Fibroblast of the aortic adventitia (primary cell): ENCODE data around the gene TPSG1. TPM values are rescaled to one million over a fixed set of nuclear protein-coding genes. Genes with fewer than 3 reads are reported as not detected.
A peak's percentile ranks its signal among the peaks of the same experiment; 100 is the strongest.
"Not testable (repeated sequence)": the region's sequence is repeated elsewhere in the genome, so short reads cannot be mapped to it uniquely, and the experiment has no call there.

ENCODE experiments used
- DNase-seq: peaks from one replicate; pipeline ENCODE4 v3.0.0-alpha.2; 2010; ENCODE audit warnings: low read depth
- H3K4me3 ChIP-seq: 2 replicates; pipeline ENCODE4 v1.5.1; 2011; ENCODE audit warnings: low read depth, mild to moderate bottlenecking, control low read depth, low read length, moderate library complexity
- total RNA-seq: library from RNA; depleted of rRNA; stranded (reverse); fragments of >200 nt; gene quantifications from 2 replicates; pipeline ENCODE4 v1.2.3, GENCODE V29; 2012; ENCODE audit warnings: low replicate concordance
- TF ChIP-seq, protein P1 (sequence below): IDR thresholded peaks from 2 replicates; pipeline ENCODE4 v1.5.1; 2011; ENCODE audit warnings: mild to moderate bottlenecking, low read length, control low read depth, inconsistent platforms; ENCODE audit not compliant: insufficient read depth

The TPSG1 gene
- total RNA-seq: not detected in 2 replicates

DNA sequence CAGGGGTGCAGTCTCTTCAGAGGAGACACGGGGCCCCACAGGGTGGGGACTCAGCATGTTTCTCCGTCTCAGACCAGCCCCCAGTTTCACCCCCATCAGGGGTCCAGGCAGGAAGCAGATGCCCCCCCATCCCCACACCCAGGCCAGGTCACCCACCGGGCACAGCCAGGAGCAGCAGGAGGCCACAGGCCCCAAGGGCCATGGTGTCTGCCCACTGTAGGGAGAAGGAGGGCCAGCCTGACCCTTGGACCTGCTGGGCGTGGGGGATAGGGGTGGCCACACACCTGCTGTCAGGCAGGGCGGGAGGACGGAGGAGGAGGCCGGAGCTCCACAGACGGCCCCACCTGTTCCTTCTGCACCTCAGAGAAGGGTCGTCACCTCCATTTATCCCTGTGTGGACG is at the start of gene TPSG1:
Gene TPSG1 (minus strand): TSS at position 218 of the 401 bp plus-strand sequence. CDS start 16 bp downstream, at position 202.
- no peak for DNase-seq
- TF ChIP-seq, protein P1, sequence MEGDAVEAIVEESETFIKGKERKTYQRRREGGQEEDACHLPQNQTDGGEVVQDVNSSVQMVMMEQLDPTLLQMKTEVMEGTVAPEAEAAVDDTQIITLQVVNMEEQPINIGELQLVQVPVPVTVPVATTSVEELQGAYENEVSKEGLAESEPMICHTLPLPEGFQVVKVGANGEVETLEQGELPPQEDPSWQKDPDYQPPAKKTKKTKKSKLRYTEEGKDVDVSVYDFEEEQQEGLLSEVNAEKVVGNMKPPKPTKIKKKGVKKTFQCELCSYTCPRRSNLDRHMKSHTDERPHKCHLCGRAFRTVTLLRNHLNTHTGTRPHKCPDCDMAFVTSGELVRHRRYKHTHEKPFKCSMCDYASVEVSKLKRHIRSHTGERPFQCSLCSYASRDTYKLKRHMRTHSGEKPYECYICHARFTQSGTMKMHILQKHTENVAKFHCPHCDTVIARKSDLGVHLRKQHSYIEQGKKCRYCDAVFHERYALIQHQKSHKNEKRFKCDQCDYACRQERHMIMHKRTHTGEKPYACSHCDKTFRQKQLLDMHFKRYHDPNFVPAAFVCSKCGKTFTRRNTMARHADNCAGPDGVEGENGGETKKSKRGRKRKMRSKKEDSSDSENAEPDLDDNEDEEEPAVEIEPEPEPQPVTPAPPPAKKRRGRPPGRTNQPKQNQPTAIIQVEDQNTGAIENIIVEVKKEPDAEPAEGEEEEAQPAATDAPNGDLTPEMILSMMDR: no peak
- no peak within 1 kb of the TSS for H3K4me3 ChIP-seq

DNA sequence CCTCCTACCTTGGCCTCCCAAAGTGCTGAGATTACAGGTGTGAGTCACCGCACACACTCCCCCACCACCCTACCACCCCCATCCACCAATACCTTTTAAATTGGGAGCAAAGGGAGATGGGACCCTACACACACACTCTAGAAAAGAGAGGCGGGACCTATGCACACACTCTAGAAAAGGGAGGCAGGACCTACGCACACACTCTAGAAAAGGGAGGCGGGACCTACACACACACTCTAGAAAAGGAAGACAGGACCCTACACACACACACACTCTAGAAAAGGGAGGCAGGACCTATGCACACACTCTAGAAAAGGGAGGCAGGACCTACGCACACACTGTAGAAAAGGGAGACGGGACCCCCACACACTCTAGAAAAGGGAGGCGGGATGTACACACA is 49.7 kb upstream of the TPSG1 start:
- DNase-seq: no peak
- TF ChIP-seq, protein P1: no peak
- H3K4me3 ChIP-seq: no peak overlapping the region

DNA sequence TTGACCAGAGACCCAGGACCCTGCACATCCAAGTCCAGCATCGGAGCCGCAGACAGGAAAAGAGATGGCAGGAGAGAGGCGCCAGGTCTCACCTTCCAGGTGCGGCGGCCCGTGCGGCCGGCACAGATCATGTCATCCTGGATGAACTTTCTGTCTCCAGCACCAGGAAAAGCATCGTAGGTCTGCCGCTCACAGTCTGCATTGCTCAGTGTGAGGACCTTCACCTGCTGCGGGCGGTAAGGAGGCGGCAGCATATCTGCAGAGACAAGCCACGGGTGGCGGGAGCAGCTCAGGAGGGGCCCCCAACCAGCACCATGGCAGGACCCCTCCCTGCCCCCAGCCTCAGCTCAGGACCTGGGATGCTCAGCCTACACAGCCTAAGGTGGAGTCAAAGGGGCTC is 48.7 kb upstream of the TPSG1 start:
- no peak overlapping the region for H3K4me3 ChIP-seq
- no peak for DNase-seq
- TF ChIP-seq, protein P1: no peak

DNA sequence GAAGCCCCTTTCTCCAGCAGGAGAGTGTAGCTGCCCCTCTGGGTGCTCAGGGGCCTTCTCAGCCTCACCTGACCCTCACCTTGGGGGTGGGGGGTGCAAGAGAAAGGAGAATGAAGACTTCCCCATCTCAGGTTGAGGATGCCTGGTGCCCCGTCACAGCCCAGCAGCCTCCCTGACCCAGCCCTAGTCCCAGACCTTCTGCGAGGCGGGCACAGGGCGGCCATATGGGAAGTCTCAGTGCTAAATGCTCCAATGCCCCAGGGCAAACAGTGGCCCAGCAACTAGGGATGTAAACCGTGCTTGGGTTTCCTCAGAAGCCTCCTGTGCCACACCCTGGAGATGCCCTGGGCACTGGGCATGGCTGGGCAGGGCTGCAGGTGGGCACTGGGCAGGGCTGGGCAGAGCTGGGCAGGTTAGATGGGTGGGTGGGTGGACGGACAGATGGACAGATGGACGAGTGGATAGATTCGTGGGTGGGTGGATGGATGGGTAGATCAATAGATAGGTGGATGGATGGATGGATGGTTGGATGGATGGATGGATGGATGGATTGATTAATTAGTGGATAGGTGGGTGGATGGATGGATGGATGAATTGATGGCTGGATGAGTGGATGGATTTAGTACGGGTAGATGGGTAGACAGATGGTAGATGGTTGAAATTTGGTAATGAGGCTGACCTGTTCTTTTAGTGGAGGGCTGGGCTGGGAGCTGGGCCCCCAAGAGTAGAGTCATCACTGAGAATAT is 47.6 kb upstream of the TPSG1 start:
- TF ChIP-seq, protein P1: no peak
- no peak overlapping the region for H3K4me3 ChIP-seq
- no peak for DNase-seq

DNA sequence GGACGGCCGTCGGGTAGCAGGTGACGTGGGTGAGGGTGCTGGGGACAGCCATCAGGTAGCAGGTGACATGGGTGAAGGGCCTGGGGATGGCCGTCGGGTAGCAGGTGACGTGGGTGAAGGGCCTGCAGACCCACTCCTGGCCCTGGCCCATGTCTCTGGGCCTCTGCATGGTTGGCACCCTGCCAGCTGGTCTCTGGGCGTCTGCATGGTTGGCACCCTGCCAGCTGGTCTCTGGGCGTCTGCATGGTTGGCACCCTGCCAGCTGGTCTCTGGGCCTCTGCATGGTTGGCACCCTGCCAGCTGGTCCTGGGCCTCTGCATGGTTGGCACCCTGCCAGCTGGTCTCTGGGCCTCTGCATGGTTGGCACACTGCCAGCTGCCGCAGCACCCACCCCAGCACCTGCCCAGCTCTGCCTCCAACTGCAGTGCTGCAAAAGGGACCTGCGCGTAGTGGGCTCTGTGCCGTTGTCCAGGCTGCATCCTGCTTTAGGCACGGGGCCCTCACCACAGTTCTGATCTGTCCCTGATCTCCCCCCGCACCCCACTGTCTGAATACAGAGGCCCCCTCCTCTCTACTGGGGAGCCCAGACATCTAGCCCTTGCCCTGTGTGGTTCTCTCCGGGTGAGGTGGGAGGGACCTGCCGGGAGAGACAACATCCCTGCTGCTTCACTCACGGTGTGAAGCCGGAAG is 46.8 kb upstream of the TPSG1 start:
- H3K4me3 ChIP-seq: not testable (repeated sequence)
- peak; percentile 15 for DNase-seq

DNA sequence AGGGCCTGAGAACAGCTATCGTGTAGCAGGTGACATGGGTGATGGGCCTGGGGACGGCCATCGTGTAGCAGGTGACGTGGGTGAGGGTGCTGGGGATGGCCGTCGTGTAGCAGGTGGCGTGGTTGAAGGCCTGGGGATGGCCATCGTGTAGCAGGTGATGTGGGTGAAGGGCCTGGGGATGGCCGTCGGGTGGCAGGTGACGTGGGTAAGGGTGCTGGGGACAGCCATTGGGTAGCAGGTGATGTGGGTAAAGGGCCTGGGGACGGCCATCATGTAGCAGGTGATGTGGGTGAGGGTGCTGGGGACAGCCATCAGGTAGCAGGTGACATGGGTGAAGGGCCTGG is 46.3 kb upstream of the TPSG1 start:
- TF ChIP-seq, protein P1: no peak
- no peak overlapping the region for H3K4me3 ChIP-seq
- DNase-seq: no peak

DNA sequence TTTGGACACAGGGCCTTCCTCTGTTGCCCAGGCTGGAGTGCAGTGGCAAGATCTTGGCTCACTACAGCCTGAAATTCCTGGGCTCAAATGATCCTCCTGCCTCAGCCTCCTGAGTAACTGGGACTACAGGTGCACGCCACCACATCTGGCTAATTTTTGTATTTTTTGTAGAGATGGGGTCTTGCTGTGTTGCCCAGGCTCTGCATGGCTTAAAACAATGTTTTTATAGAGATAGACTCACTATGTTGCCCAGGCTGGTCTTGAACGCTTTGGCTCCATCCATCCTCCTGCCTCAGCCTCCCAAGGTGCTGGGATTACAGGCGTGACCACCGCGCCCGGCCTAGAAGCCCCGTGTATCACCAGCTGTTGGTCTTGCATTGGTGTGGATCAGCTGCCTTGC is 44.4 kb upstream of the TPSG1 start:
- H3K4me3 ChIP-seq, DNase-seq: not testable (repeated sequence)

DNA sequence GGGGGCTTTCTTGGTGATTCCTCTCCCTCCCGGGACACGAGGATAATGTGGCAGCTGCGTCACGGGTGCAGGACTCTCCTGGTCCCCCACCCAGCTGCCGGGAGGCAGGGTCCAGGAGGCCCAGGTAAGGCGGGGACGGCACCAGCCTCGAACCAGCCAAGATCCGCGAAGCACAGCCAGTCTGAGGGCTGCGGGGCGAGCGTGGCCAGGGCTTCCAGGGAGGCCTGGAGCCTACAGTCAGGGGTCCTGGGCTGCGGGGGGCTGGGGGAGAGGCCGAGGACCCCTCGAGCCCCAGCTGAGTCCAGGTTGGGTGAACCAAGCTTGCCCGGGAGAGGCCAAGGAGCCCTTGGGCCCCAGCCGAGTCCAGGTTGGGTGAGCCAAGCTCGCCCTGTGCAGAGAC is 40.8 kb upstream of the TPSG1 start:
- DNase-seq: no peak
- no peak overlapping the region for H3K4me3 ChIP-seq
- TF ChIP-seq, protein P1: no peak
